Transverse colon (tissue), 4 donors: ENCODE data around the gene SREK1. TPM values are rescaled to one million over a fixed set of nuclear protein-coding genes. Genes with fewer than 3 reads are reported as not detected.
"Not testable (repeated sequence)": the region's sequence is repeated elsewhere in the genome, so short reads cannot be mapped to it uniquely, and the experiment has no call there.

Experiments
- DNase-seq: peaks from one replicate; pipeline ENCODE4 v3.0.0-alpha.2; 2019
- H3K27ac ChIP-seq, 4 donors: fragments of 200-600 bp; sonication (generic); 2 replicates each; pipeline ENCODE4 v1.5.1; 2016 to 2018; ENCODE audit warnings: inconsistent platforms in 4 of 4
- H3K27me3 ChIP-seq: fragments of 200-600 bp; sonication (generic); 2 replicates; pipeline ENCODE4 v1.5.1; 2017; ENCODE audit warnings: inconsistent platforms
- H3K36me3 ChIP-seq, 4 donors: fragments of 200-600 bp; sonication (generic); 2 replicates each; pipeline ENCODE4 v1.5.1; 2017 to 2019; ENCODE audit warnings: inconsistent platforms in 4 of 4
- H3K4me1 ChIP-seq, 4 donors: fragments of 200-600 bp; sonication (generic); 2 replicates each; pipeline ENCODE4 v1.5.1; 2017 to 2020; ENCODE audit warnings: inconsistent platforms in 4 of 4
- H3K4me3 ChIP-seq, 4 donors: fragments of 200-600 bp; sonication (generic); 1 replicate in 1 of 4; 2 replicates in 3 of 4; pipeline versions ENCODE4 v1.5.1 to v1.6.1; 2017 to 2019; ENCODE audit warnings: inconsistent platforms in 4 of 4
- H3K9me3 ChIP-seq, 2 donors: fragments of 200-600 bp; sonication (generic); 2 replicates each; pipeline ENCODE4 v1.5.1; 2017 to 2019; ENCODE audit warnings: inconsistent platforms in 2 of 2
- CTCF ChIP-seq, 5 experiments: fragments of 200-600 bp in 3 of 5; fragments of 450-650 bp in 2 of 5; sonication (generic) in 3 of 5; IDR thresholded peaks; 1 replicate in 2 of 5; 2 replicates in 3 of 5; pipeline ENCODE4 v1.5.1; 2016 to 2017; ENCODE audit warnings: antibody characterized with exemption in 5 of 5, inconsistent platforms in 3 of 5, mild to moderate bottlenecking in 2 of 5, moderate library complexity in 1 of 5
- EP300 ChIP-seq: sonication (generic); formaldehyde crosslinking; IDR thresholded peaks from one replicate; pipeline ENCODE4 v1.6.1; 2017; ENCODE audit warnings: antibody characterized with exemption, low read depth
- POLR2A ChIP-seq: fragments of 450-650 bp; IDR thresholded peaks from one replicate; pipeline ENCODE4 v1.6.1; 2016; ENCODE audit warnings: antibody characterized with exemption, mild to moderate bottlenecking, moderate library complexity
- POLR2AphosphoS5 ChIP-seq, 3 donors: sonication (generic); formaldehyde crosslinking; IDR thresholded peaks; one replicate each; pipeline ENCODE4 v1.6.1; 2016; ENCODE audit warnings: antibody characterized with exemption in 3 of 3
- WGBS, 2 donors: methylation state at CpG; one replicate each; pipeline ENCODE4 v1.1.5; 2018; ENCODE audit warnings: low coverage in 1 of 2; 5-methylcytosine and 5-hydroxymethylcytosine counted together
- in situ Hi-C, 4 donors: fragments of 200-750 bp; cut with MboI; loops; one replicate each; pipeline versions ENCODE4 v1.15.0 to v1.15.1; 2017; ENCODE audit warnings: low sequenced_read_pairs in 3 of 4, low pct_ligation_motif_present in 1 of 4, low pct_unique_long_range_greater_than_20kb in 1 of 4
- intact Hi-C: fragments of 100-400 bp; cut with DNase I; formaldehyde crosslinking; loops from one replicate; pipeline ENCODE4 v1.15.1; 2023; ENCODE audit warnings: low total_unique reads
- total RNA-seq, 4 donors: library from RNA; depleted of rRNA; stranded (reverse); fragments of >200 nt; gene quantifications; one replicate each; pipeline ENCODE4 v1.1.0, GENCODE V29; 2016

SREK1 gene
- total RNA-seq, 4 donors from 2014 or later = 81.6 to 152 (median 129) TPM

GRCh38 chr5:66213533-66213932 lies 69.4 kb downstream of the SREK1 start:
- no peaks in the 10 kb centered on the region for H3K4me1 ChIP-seq
- no peak overlapping the region for H3K27ac ChIP-seq
- DNase-seq = no peak
- H3K4me3 ChIP-seq = no peak overlapping the region
- 77% methylated on average over 2 of the region's 2 CpGs; no CpG with 5 or more reads in 1 of the 2 donors for WGBS, 2 donors
- intact Hi-C loops (no loop called here), in situ Hi-C loops (no loop called here)
- H3K36me3 ChIP-seq = no peaks in the 10 kb centered on the region
- TF ChIP-seq EP300 (no peak), POLR2AphosphoS5 (IDR thresholded peaks at IDR 0.05) (no peak), POLR2A (no peak), CTCF (IDR thresholded peaks at IDR 0.05) (no peak)
- no peaks in the 10 kb centered on the region for H3K27me3 ChIP-seq
- no peaks in the 10 kb centered on the region for H3K9me3 ChIP-seq

- TF ChIP-seq POLR2A (no peak), CTCF (IDR thresholded peaks at IDR 0.05) (no peak), EP300 (no peak), POLR2AphosphoS5 (IDR thresholded peaks at IDR 0.05) (no peak)
- DNase-seq = no peak
- Histone ChIP-seq H3K27ac (no peak overlapping the region), H3K27me3 (no peaks in the 10 kb centered on the region), H3K9me3 (no peaks in the 10 kb centered on the region), H3K36me3 (no peaks in the 10 kb centered on the region), H3K4me1 (no peaks in the 10 kb centered on the region), H3K4me3 (no peak overlapping the region)
- in situ Hi-C loops = no loop called here
- 63% methylated on average over 5 of the region's 5 CpGs; no CpG with 5 or more reads in 1 of the 2 donors for WGBS, 2 donors
- intact Hi-C loops = no loop called here
Observed at GRCh38 chr5:66222455-66222854, 78.4 kb downstream of the SREK1 start.

GRCh38 chr5:66222896-66223295 lies 78.8 kb downstream of the SREK1 start:
- H3K27me3 ChIP-seq, H3K4me1 ChIP-seq, intact Hi-C loops, H3K9me3 ChIP-seq, DNase-seq, H3K4me3 ChIP-seq, H3K36me3 ChIP-seq, H3K27ac ChIP-seq, in situ Hi-C loops: not testable (repeated sequence)
- WGBS, 2 donors = 84% methylated on average over 4 of the region's 4 CpGs; no CpG with 5 or more reads in 1 of the 2 donors

- Histone ChIP-seq H3K9me3 (no peaks in the 10 kb centered on the region), H3K4me3 (no peak overlapping the region), H3K36me3 (no peaks in the 10 kb centered on the region), H3K27ac (no peak overlapping the region), H3K27me3 (no peaks in the 10 kb centered on the region), H3K4me1 (no peaks in the 10 kb centered on the region)
- intact Hi-C loops = no loop called here
- DNase-seq = no peak
- TF ChIP-seq EP300 (no peak), POLR2A (no peak), POLR2AphosphoS5 (IDR thresholded peaks at IDR 0.05) (no peak), CTCF (IDR thresholded peaks at IDR 0.05) (peak in 4 of 5 experiments; percentile 7 to 25 (median 16))
- in situ Hi-C loops = no loop called here
- WGBS, 2 donors = 63 to 66% methylated on average over 3 to 4 of the region's 4 CpGs
Observed at GRCh38 chr5:66223637-66224036, 79.5 kb downstream of the SREK1 start.

GRCh38 chr5:66224274-66224673 lies 80.2 kb downstream of the SREK1 start:
- H3K4me1 ChIP-seq = no peaks in the 10 kb centered on the region

More at GRCh38 chr5:66224274-66224673, 80.2 kb downstream of the SREK1 start:
- TF ChIP-seq EP300 = no peak
- no peak for TF ChIP-seq CTCF (IDR thresholded peaks at IDR 0.05)
- TF ChIP-seq POLR2A = no peak
- TF ChIP-seq POLR2AphosphoS5 (IDR thresholded peaks at IDR 0.05) = no peak
- Histone ChIP-seq H3K9me3 (no peaks in the 10 kb centered on the region), H3K27ac (no peak overlapping the region), H3K27me3 (no peaks in the 10 kb centered on the region), H3K36me3 (no peaks in the 10 kb centered on the region), H3K4me3 (no peak overlapping the region)
- DNase-seq = no peak
- WGBS, 2 donors = 91 to 100% methylated on average over 1 to 3 of the region's 3 CpGs
- intact Hi-C loops = no loop called here
- in situ Hi-C loops = no loop called here
